GM21526 (cell line): ENCODE results near the gene ZNF746.
A peak's percentile ranks its signal among the peaks of the same experiment; 100 is the strongest.
"Not testable (repeated sequence)": the region's sequence is repeated elsewhere in the genome, so short reads cannot be mapped to it uniquely, and the experiment has no call there.

Experiments used
- ATAC-seq: cut with Tn5 transposase; IDR thresholded peaks from one replicate; pipeline ENCODE4 v1.9.1; 2021; ENCODE audit warnings: moderate library complexity; ENCODE audit not compliant: unreplicated experiment, low FRiP score

The ZNF746 gene

GRCh38 chr7:149497467-149498261 is at the start of gene ZNF746:
ZNF746 (minus strand) TSS chr7:149497809; CDS start chr7:149497536, 273 bp downstream.
- ATAC-seq, result peak; percentile 92

- no peak for ATAC-seq
Observed at GRCh38 chr7:149547126-149547525, 49.5 kb upstream of the ZNF746 start.

GRCh38 chr7:149546331-149546730 is 48.7 kb upstream of the ZNF746 start:
- ATAC-seq, result no peak

GRCh38 chr7:149544028-149544427 is 46.4 kb upstream of the ZNF746 start:
- ATAC-seq, result no peak

- no peak for ATAC-seq
Observed at GRCh38 chr7:149532654-149533053, 35.0 kb upstream of the ZNF746 start.

GRCh38 chr7:149529136-149529718 is 31.6 kb upstream of the ZNF746 start:
- ATAC-seq, result no peak

- no peak for ATAC-seq
Observed at GRCh38 chr7:149527414-149527813, 29.8 kb upstream of the ZNF746 start.

GRCh38 chr7:149525280-149525679 is 27.7 kb upstream of the ZNF746 start:
- ATAC-seq, result no peak

GRCh38 chr7:149524394-149524793 is 26.8 kb upstream of the ZNF746 start:
- ATAC-seq, result no peak

GRCh38 chr7:149510248-149510647 is 12.6 kb upstream of the ZNF746 start:
- no peak for ATAC-seq

- no peak for ATAC-seq
Observed at GRCh38 chr7:149509774-149510173, 12.2 kb upstream of the ZNF746 start.

GRCh38 chr7:149505551-149505950 is 7.9 kb upstream of the ZNF746 start:
- ATAC-seq, result no peak

GRCh38 chr7:149501651-149502050 is 4.0 kb upstream of the ZNF746 start:
- ATAC-seq, result no peak

GRCh38 chr7:149500910-149501309 is 3.3 kb upstream of the ZNF746 start:
- ATAC-seq, result no peak

GRCh38 chr7:149500201-149500600 is 2.6 kb upstream of the ZNF746 start:
- ATAC-seq, result no peak

GRCh38 chr7:149498811-149499210 is 1.2 kb upstream of the ZNF746 start:
- ATAC-seq, result no peak

- peak; percentile 29 for ATAC-seq
Observed at GRCh38 chr7:149496642-149497391, 792 bp downstream of the ZNF746 start.

- ATAC-seq, result no peak
Observed at GRCh38 chr7:149495785-149496641, 1.6 kb downstream of the ZNF746 start.

GRCh38 chr7:149494738-149495368 is 2.8 kb downstream of the ZNF746 start:
- no peak for ATAC-seq

GRCh38 chr7:149493975-149494374 is 3.6 kb downstream of the ZNF746 start:
- not testable (repeated sequence) for ATAC-seq
